Liver (tissue), 9 donors: Measurements from ENCODE around the gene FYB1. TPM values are rescaled to one million over a fixed set of nuclear protein-coding genes. Genes with fewer than 3 reads are reported as not detected.

Source experiments
- DNase-seq: peaks from one replicate; pipeline ENCODE4 v3.0.0-alpha.2; 2017; ENCODE audit warnings: low spot score
- H3K27ac ChIP-seq, 2 donors: one replicate each; pipeline ENCODE4 v1.7.0; 2013; ENCODE audit warnings: inconsistent platforms in 2 of 2, low read length in 2 of 2, control low read depth in 1 of 2, low read depth in 1 of 2, mild to moderate bottlenecking in 1 of 2
- H3K27me3 ChIP-seq, 4 donors: one replicate each; pipeline versions ENCODE4 v1.6.1 to v1.7.0; 2013; ENCODE audit warnings: low read length in 3 of 4, inconsistent platforms in 1 of 4, mild to moderate bottlenecking in 1 of 4, moderate library complexity in 1 of 4; ENCODE audit not compliant: control insufficient read depth in 4 of 4, insufficient read depth in 4 of 4
- H3K36me3 ChIP-seq, 4 donors: one replicate each; pipeline versions ENCODE4 v1.6.1 to v1.7.0; 2013; ENCODE audit warnings: low read length in 3 of 4, mild to moderate bottlenecking in 3 of 4, low read depth in 1 of 4, moderate library complexity in 1 of 4; ENCODE audit not compliant: control insufficient read depth in 4 of 4, insufficient read depth in 3 of 4
- H3K4me1 ChIP-seq, 4 donors: one replicate each; pipeline versions ENCODE4 v1.6.1 to v1.7.0; 2013; ENCODE audit warnings: low read length in 3 of 4, mild to moderate bottlenecking in 3 of 4, moderate library complexity in 1 of 4; ENCODE audit not compliant: control insufficient read depth in 4 of 4, insufficient read depth in 4 of 4
- H3K4me3 ChIP-seq, 3 donors: one replicate each; pipeline versions ENCODE4 v1.6.1 to v1.7.0; 2013; ENCODE audit warnings: low read length in 3 of 3, control low read depth in 1 of 3, low read depth in 1 of 3, mild to moderate bottlenecking in 1 of 3
- H3K9ac ChIP-seq, 2 donors: one replicate each; pipeline ENCODE4 v1.7.0; 2013; ENCODE audit warnings: low read length in 2 of 2, mild to moderate bottlenecking in 2 of 2, moderate library complexity in 2 of 2, control low read depth in 1 of 2, low read depth in 1 of 2
- H3K9me3 ChIP-seq, 4 donors: one replicate each; pipeline versions ENCODE4 v1.6.1 to v1.7.0; 2013; ENCODE audit warnings: low read length in 3 of 4; ENCODE audit not compliant: control insufficient read depth in 4 of 4
- ATF3 ChIP-seq: IDR thresholded peaks from 2 replicates; pipeline ENCODE4 v1.6.1; 2016; ENCODE audit warnings: antibody characterized with exemption
- CTCF ChIP-seq: fragments of 150-350 bp; IDR thresholded peaks from 2 replicates; pipeline ENCODE4 v1.5.1; 2017; ENCODE audit warnings: improper control_type of control experiment, low read depth, low read length; ENCODE audit not compliant: missing input control
- EGR1 ChIP-seq, 2 donors: IDR thresholded peaks; 2 replicates each; pipeline ENCODE4 v1.6.1; 2016 to 2018; ENCODE audit warnings: antibody characterized with exemption in 2 of 2, low read depth in 2 of 2
- FOXA1 ChIP-seq: IDR thresholded peaks from 2 replicates; pipeline ENCODE4 v1.6.1; 2016; ENCODE audit warnings: antibody characterized with exemption
- FOXA2 ChIP-seq: IDR thresholded peaks from 2 replicates; pipeline ENCODE4 v1.6.1; 2016; ENCODE audit warnings: antibody characterized with exemption
- GABPA ChIP-seq, 2 donors: IDR thresholded peaks in 1 of 2; conservative IDR thresholded peaks in 1 of 2; 2 replicates each; pipeline ENCODE4 v1.6.1; 2016; ENCODE audit warnings: antibody characterized with exemption in 2 of 2, mild to moderate bottlenecking in 1 of 2, moderate library complexity in 1 of 2
- HNF4A ChIP-seq, 2 donors: conservative IDR thresholded peaks; 2 replicates each; pipeline ENCODE4 v1.6.1; 2016; ENCODE audit warnings: antibody characterized with exemption in 2 of 2, mild to moderate bottlenecking in 2 of 2
- JUND ChIP-seq, 2 donors: IDR thresholded peaks; 2 replicates each; pipeline ENCODE4 v1.6.1; 2016; ENCODE audit warnings: antibody characterized with exemption in 2 of 2
- MAX ChIP-seq: IDR thresholded peaks from 2 replicates; pipeline ENCODE4 v1.6.1; 2016; ENCODE audit warnings: antibody characterized with exemption
- NR2F2 ChIP-seq: IDR thresholded peaks from 2 replicates; pipeline ENCODE4 v1.6.1; 2016; ENCODE audit warnings: antibody characterized with exemption
- REST ChIP-seq: IDR thresholded peaks from 2 replicates; pipeline ENCODE4 v1.6.1; 2016; ENCODE audit warnings: antibody characterized with exemption, mild to moderate bottlenecking
- RXRA ChIP-seq, 2 donors: IDR thresholded peaks; 2 replicates each; pipeline ENCODE4 v1.6.1; 2017 to 2018; ENCODE audit warnings: antibody characterized with exemption in 2 of 2, mild to moderate bottlenecking in 1 of 2
- ZBTB33 ChIP-seq: IDR thresholded peaks from 2 replicates; pipeline ENCODE4 v1.6.1; 2016; ENCODE audit warnings: antibody characterized with exemption
- WGBS: extraction: QIAGEN DNeasy Blood & Tissue Kit; methylation state at CpG from one replicate; pipeline ENCODE4 v1.1.7; 2013; 5-methylcytosine and 5-hydroxymethylcytosine counted together
- polyA plus RNA-seq, 2 donors: library from polyadenylated mRNA; stranded (reverse) in 1 of 2; unstranded in 1 of 2; fragments of 200-250 nt in 1 of 2; fragments of >200 nt in 1 of 2; fragmentation: Nextera tagmentation in 1 of 2; extraction: Ambion mirVana in 1 of 2; gene quantifications; one replicate each; pipeline versions ENCODE4 v1.2.1 to v1.2.3, GENCODE V29; 2013 to 2015
- total RNA-seq, 2 donors: library from RNA; depleted of rRNA; stranded (reverse); fragments of >200 nt; gene quantifications; one replicate each; pipeline ENCODE4 v1.2.3, GENCODE V29; 2014
- donor health status: healthy.
- donor health status: healthy.
- donor health status: healthy.
- donor health status: healthy.
- donor health status: healthy.

Gene FYB1
- total and polyA plus RNA-seq, 4 donors, result 2.3 to 14.6 (median 6.9) TPM

- TF ChIP-seq CTCF (no peak), ZBTB33 (no peak), MAX (no peak), REST (no peak), HNF4A (conservative IDR thresholded peaks at IDR 0.05) (no peak), FOXA2 (no peak), GABPA (IDR thresholded peaks at IDR 0.05 in 1 of 2, conservative IDR thresholded peaks at IDR 0.05 in 1 of 2) (no peak), NR2F2 (no peak), FOXA1 (no peak)
- Histone ChIP-seq H3K36me3 (no peaks in the 10 kb centered on the region), H3K27ac (no peak overlapping the region), H3K9me3 (no peaks in the 10 kb centered on the region), H3K4me1 (peaks cover 0 to 8% (median 0%) of the 10 kb centered on the region in 4 donors), H3K9ac (no peak overlapping the region), H3K27me3 (no peaks in the 10 kb centered on the region), H3K4me3 (no peak overlapping the region)
- no peak for DNase-seq
- WGBS, result 54% methylated on average over 3 of the region's 3 CpGs
Observed at GRCh38 chr5:39215857-39216256, 3.5 kb downstream of the FYB1 start.

GRCh38 chr5:39214912-39215709 lies 4.3 kb downstream of the FYB1 start:
- no peaks in the 10 kb centered on the region for H3K27me3 ChIP-seq
- no peak for TF ChIP-seq GABPA (IDR thresholded peaks at IDR 0.05 in 1 of 2, conservative IDR thresholded peaks at IDR 0.05 in 1 of 2)
- TF ChIP-seq NR2F2, result no peak
- no peak for TF ChIP-seq ATF3
- no peak for TF ChIP-seq REST
- TF ChIP-seq EGR1 (IDR thresholded peaks at IDR 0.05; ENCODE audit: low read depth in 2 of 2), result no peak
- TF ChIP-seq MAX, result no peak
- no peak for TF ChIP-seq RXRA (IDR thresholded peaks at IDR 0.05)
- no peak for TF ChIP-seq JUND (IDR thresholded peaks at IDR 0.05)
- no peaks in the 10 kb centered on the region for H3K36me3 ChIP-seq
- no peak overlapping the region for H3K4me3 ChIP-seq
- no peak overlapping the region for H3K9ac ChIP-seq
- DNase-seq, result no peak
- H3K9me3 ChIP-seq, result no peaks in the 10 kb centered on the region
- H3K4me1 ChIP-seq, result peaks cover 0 to 8% (median 0%) of the 10 kb centered on the region in 4 donors
- WGBS, result 73% methylated on average over 6 of the region's 6 CpGs
- no peak overlapping the region for H3K27ac ChIP-seq
